BJ (cell line): ENCODE measurements around the gene SYT9. TPM values are rescaled to one million over a fixed set of nuclear protein-coding genes. Genes with fewer than 3 reads are reported as not detected.

Experiments used
- CTCF ChIA-PET: fragments of 350-600 bp; formaldehyde crosslinking; extraction: SDS; loops from one replicate; lab custom pipeline; 2021; ENCODE audit warnings: antibody characterized with exemption, inconsistent platforms; lab: Yijun Ruan, JAX
- POLR2A ChIA-PET: fragments of 300-600 bp; sonication (Branson Sonifier 250); formaldehyde crosslinking; extraction: SDS; loops from one replicate; lab custom pipeline; 2021; ENCODE audit warnings: antibody characterized with exemption; lab: Charles Lee
- DNase-seq: peaks from one replicate; pipeline ENCODE4 v3.0.0-alpha.2; 2011; ENCODE audit warnings: low read depth
- H3K27me3 ChIP-seq: 2 replicates; pipeline ENCODE4 v1.6.0; 2011; ENCODE audit warnings: low read length; ENCODE audit not compliant: control insufficient read depth, insufficient read depth
- H3K36me3 ChIP-seq: 2 replicates; pipeline ENCODE4 v1.5.1; 2011; ENCODE audit warnings: low read length; ENCODE audit not compliant: control insufficient read depth, insufficient read depth
- H3K4me3 ChIP-seq: 2 replicates; pipeline ENCODE4 v1.5.1; 2011; ENCODE audit warnings: low read depth, mild to moderate bottlenecking, control low read depth, low read length
- CTCF ChIP-seq: IDR thresholded peaks from 2 replicates; pipeline ENCODE4 v1.5.1; 2011; ENCODE audit warnings: low read depth, mild to moderate bottlenecking, control low read depth, inconsistent platforms, low read length, moderate library complexity; ENCODE audit not compliant: insufficient read depth
- polyA plus RNA-seq: library from polyadenylated mRNA; depleted of rRNA; stranded (reverse); fragments of >200 nt; gene quantifications from 2 replicates; pipeline ENCODE4 v1.2.3, GENCODE V29; 2011

SYT9 gene
- polyA plus RNA-seq, 1 experiment: not detected

DNA sequence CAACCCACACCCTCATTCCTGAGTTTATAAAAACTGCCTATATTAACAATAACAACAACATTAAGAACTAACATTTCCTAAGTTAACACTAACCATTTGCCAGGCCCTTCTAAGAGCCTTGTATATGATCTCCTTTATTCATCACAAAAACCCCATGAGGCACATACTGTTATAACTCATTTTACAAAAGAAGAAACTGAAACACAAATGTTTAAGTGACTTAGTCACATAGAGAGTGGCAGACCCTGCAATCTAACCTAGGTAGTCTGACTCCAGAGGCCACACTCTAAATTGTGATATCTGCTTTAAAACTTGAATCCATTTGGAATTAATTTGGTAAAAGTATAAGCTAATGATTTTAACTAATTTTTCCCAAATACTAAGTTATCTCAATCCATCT is 116.1 kb downstream of the SYT9 start:
- H3K4me3 ChIP-seq: no peak overlapping the region
- no peak for TF ChIP-seq CTCF
- ChIA-PET POLR2A (no interaction called here), CTCF (no interaction called here)
- H3K36me3 ChIP-seq: no peaks in the 10 kb centered on the region
- H3K27me3 ChIP-seq: no peaks in the 10 kb centered on the region
- no peak for DNase-seq

- no peaks in the 10 kb centered on the region for H3K27me3 ChIP-seq
- no peak overlapping the region for H3K4me3 ChIP-seq
- DNase-seq: no peak
- CTCF ChIA-PET: no interaction called here
- TF ChIP-seq CTCF: no peak
- H3K36me3 ChIP-seq: no peaks in the 10 kb centered on the region
- POLR2A ChIA-PET: no interaction called here
These were observed 124.7 kb downstream of the SYT9 start for GRCh38 chr11:7376386-7376785.

- POLR2A ChIA-PET: no interaction called here
- no peak for TF ChIP-seq CTCF
These were observed 130.2 kb downstream of the SYT9 start for GRCh38 chr11:7381937-7382336.

DNA sequence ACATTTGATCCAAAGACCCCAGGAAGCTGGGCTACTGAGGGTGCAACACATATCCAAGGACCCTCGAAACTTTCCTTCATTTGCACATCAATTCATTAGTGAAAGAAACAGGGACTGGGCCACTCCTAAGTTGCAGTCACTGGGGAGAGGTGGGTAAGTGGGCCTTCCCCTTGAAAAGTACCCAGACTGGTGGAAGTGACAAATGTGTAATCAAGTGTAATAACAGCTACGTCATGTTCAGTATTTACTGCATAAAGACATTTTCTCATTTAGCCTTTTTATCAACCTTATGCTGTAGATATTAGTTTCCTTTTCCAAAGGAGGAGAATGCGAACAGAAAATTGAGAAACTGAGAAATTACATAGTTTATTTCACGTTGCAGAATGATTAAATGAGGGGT is 131.7 kb downstream of the SYT9 start:
- TF ChIP-seq CTCF: no peak
- H3K27me3 ChIP-seq: no peaks in the 10 kb centered on the region
- ChIA-PET CTCF (no interaction called here), POLR2A (no interaction called here)
- H3K36me3 ChIP-seq: no peaks in the 10 kb centered on the region
- DNase-seq: no peak
- no peak overlapping the region for H3K4me3 ChIP-seq

More at GRCh38 chr11:7381937-7382336, 130.2 kb downstream of the SYT9 start:
- H3K27me3 ChIP-seq: no peaks in the 10 kb centered on the region
- no peaks in the 10 kb centered on the region for H3K36me3 ChIP-seq
- H3K4me3 ChIP-seq: no peak overlapping the region
- CTCF ChIA-PET: interaction anchor here (1.3 kb wide), 1 partner anchor 60 kb away, joined by 4 read pairs; no protein-coding TSS in a partner anchor
- DNase-seq: no peak

DNA sequence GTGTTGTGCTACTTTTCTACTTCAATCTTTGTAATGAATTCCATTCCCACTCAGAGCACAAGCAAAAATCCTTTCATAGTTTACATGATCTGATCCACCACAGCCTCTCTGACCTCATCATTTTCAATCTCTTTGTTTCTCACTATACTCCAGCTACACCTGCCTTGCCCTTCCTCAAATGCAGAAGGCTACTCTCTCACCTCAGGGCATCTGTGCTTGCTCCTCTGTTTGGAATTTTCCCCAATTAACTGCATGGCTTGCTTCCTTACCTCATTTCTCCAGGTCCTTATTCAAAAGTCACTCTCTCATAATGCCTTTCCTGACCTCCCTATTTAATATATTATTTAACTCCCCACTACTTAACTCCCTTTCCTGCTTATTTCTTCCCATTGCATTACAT is 133.0 kb downstream of the SYT9 start:
- ChIA-PET CTCF (no interaction called here), POLR2A (interaction anchor here (0.5 kb wide), 1 partner anchor 20 kb away, joined by 3 read pairs; no protein-coding TSS in a partner anchor)
- no peak overlapping the region for H3K4me3 ChIP-seq
- no peaks in the 10 kb centered on the region for H3K36me3 ChIP-seq
- no peaks in the 10 kb centered on the region for H3K27me3 ChIP-seq
- TF ChIP-seq CTCF: no peak
- DNase-seq: no peak
